ENCODE results near the gene INCA1.

INCA1 gene

GRCh38 chr17:4969551-4970173, 27.7 kb downstream of the INCA1 start:
- H3K9ac ChIP-seq (ENCODE audit: low read depth, low read length), result peak overlapping the region; percentile 88; the same call in 1 of the 2 replicates
- 77% methylated on average over 16 of the region's 16 CpGs for WGBS

GRCh38 chr17:4969047-4969550, 28.2 kb downstream of the INCA1 start:
- Histone ChIP-seq H3K9me3 (ENCODE audit: insufficient read depth, low read depth, low read length) (no peaks in the 10 kb centered on the region), H3K36me3 (ENCODE audit: insufficient read depth, low read length) (peaks cover 6% of the 10 kb centered on the region), H3K27me3 (ENCODE audit: insufficient read depth, low read length) (0 out of 2 replicates have a peak, but pooled peaks cover 1% of the 10 kb centered on the region), H3K4me1 (ENCODE audit: insufficient read depth, low read length) (peaks cover 11% of the 10 kb centered on the region; the same call in 1 of the 2 replicates), H3K9ac (ENCODE audit: low read depth, low read length) (peak overlapping the region; percentile 88), H3K4me3 (ENCODE audit: low read length) (peak overlapping the region; percentile 73), H3K27ac (ENCODE audit: low read depth, low read length) (peak overlapping the region; percentile 95)
- WGBS, result 15% methylated on average over 15 of the region's 15 CpGs

More at GRCh38 chr17:4969551-4970173, 27.7 kb downstream of the INCA1 start:
- H3K36me3 ChIP-seq (ENCODE audit: insufficient read depth, low read length), result peaks cover 6% of the 10 kb centered on the region
- H3K4me3 ChIP-seq (ENCODE audit: low read length), result peak overlapping the region; percentile 73
- H3K4me1 ChIP-seq (ENCODE audit: insufficient read depth, low read length), result peaks cover 11% of the 10 kb centered on the region; the same call in 1 of the 2 replicates
- H3K27ac ChIP-seq (ENCODE audit: low read depth, low read length), result no peak overlapping the region
- H3K9me3 ChIP-seq (ENCODE audit: insufficient read depth, low read depth, low read length), result no peaks in the 10 kb centered on the region
- peaks cover 7% of the 10 kb centered on the region for H3K27me3 ChIP-seq (ENCODE audit: insufficient read depth, low read length)

- H3K9me3 ChIP-seq (ENCODE audit: insufficient read depth, low read depth, low read length), result no peaks in the 10 kb centered on the region
Measured at GRCh38 chr17:4968486-4969046, 28.8 kb downstream of the INCA1 start.

GRCh38 chr17:4967539-4968485, 29.5 kb downstream of the INCA1 start, which contains the start of gene SPAG7:
TSS of gene SPAG7 (minus strand) at chr17:4967817. CDS start at chr17:4967804, 13 bp downstream.
- WGBS, result under 1% methylated on average over 66 of the region's 66 CpGs
- peak within 1 kb of the TSS; percentile 88 for H3K9ac ChIP-seq (ENCODE audit: low read depth, low read length)
- no peaks in the 10 kb centered on the region for H3K27me3 ChIP-seq (ENCODE audit: insufficient read depth, low read length)
- peak within 1 kb of the TSS; percentile 95 for H3K27ac ChIP-seq (ENCODE audit: low read depth, low read length)
- H3K9me3 ChIP-seq (ENCODE audit: insufficient read depth, low read depth, low read length), result no peaks in the 10 kb centered on the region
- H3K4me3 ChIP-seq (ENCODE audit: low read length), result peak within 1 kb of the TSS; percentile 73
- peaks cover 6% of the 10 kb centered on the region for H3K36me3 ChIP-seq (ENCODE audit: insufficient read depth, low read length)
- peaks cover 11% of the 10 kb centered on the region; the same call in 1 of the 2 replicates for H3K4me1 ChIP-seq (ENCODE audit: insufficient read depth, low read length)

More at GRCh38 chr17:4968486-4969046, 28.8 kb downstream of the INCA1 start:
- Histone ChIP-seq H3K9ac (ENCODE audit: low read depth, low read length) (peak overlapping the region; percentile 88), H3K27me3 (ENCODE audit: insufficient read depth, low read length) (no peaks in the 10 kb centered on the region), H3K4me1 (ENCODE audit: insufficient read depth, low read length) (peaks cover 11% of the 10 kb centered on the region; the same call in 1 of the 2 replicates), H3K4me3 (ENCODE audit: low read length) (peak overlapping the region; percentile 73), H3K36me3 (ENCODE audit: insufficient read depth, low read length) (peaks cover 6% of the 10 kb centered on the region), H3K27ac (ENCODE audit: low read depth, low read length) (peak overlapping the region; percentile 95)
- WGBS, result 3% methylated on average over 23 of the region's 23 CpGs

- Histone ChIP-seq H3K9me3 (ENCODE audit: insufficient read depth, low read depth, low read length) (no peaks in the 10 kb centered on the region), H3K27me3 (ENCODE audit: insufficient read depth, low read length) (no peaks in the 10 kb centered on the region), H3K36me3 (ENCODE audit: insufficient read depth, low read length) (peaks cover 6% of the 10 kb centered on the region), H3K9ac (ENCODE audit: low read depth, low read length) (peak overlapping the region; percentile 88), H3K4me3 (ENCODE audit: low read length) (peak overlapping the region; percentile 73), H3K4me1 (ENCODE audit: insufficient read depth, low read length) (peaks cover 11% of the 10 kb centered on the region; the same call in 1 of the 2 replicates), H3K27ac (ENCODE audit: low read depth, low read length) (peak overlapping the region; percentile 95)
- 1% methylated on average over 42 of the region's 42 CpGs for WGBS
Measured at GRCh38 chr17:4966844-4967538, 30.3 kb downstream of the INCA1 start.

- Histone ChIP-seq H3K4me3 (ENCODE audit: low read length) (no peak overlapping the region), H3K4me1 (ENCODE audit: insufficient read depth, low read length) (peaks cover 16% of the 10 kb centered on the region; the same call in 1 of the 2 replicates), H3K36me3 (ENCODE audit: insufficient read depth, low read length) (peaks cover 12% of the 10 kb centered on the region; the same call in 1 of the 2 replicates), H3K27ac (ENCODE audit: low read depth, low read length) (no peak overlapping the region), H3K27me3 (ENCODE audit: insufficient read depth, low read length) (no peaks in the 10 kb centered on the region), H3K9ac (ENCODE audit: low read depth, low read length) (no peak overlapping the region), H3K9me3 (ENCODE audit: insufficient read depth, low read depth, low read length) (no peaks in the 10 kb centered on the region)
- WGBS, result 96% methylated on average over 13 of the region's 15 CpGs
Measured at GRCh38 chr17:4965311-4965986, 31.9 kb downstream of the INCA1 start.

- H3K9ac ChIP-seq (ENCODE audit: low read depth, low read length), result no peak overlapping the region; the same call in 1 of the 2 replicates
- H3K4me1 ChIP-seq (ENCODE audit: insufficient read depth, low read length), result peaks cover 8% of the 10 kb centered on the region; the same call in 1 of the 2 replicates
- H3K36me3 ChIP-seq (ENCODE audit: insufficient read depth, low read length), result peaks cover 24% of the 10 kb centered on the region
- H3K27me3 ChIP-seq (ENCODE audit: insufficient read depth, low read length), result no peaks in the 10 kb centered on the region
- no peaks in the 10 kb centered on the region for H3K9me3 ChIP-seq (ENCODE audit: insufficient read depth, low read depth, low read length)
- 0 out of 2 replicates have a peak overlapping the region, but pooled peaks have one; percentile 9 for H3K27ac ChIP-seq (ENCODE audit: low read depth, low read length)
- no peak overlapping the region for H3K4me3 ChIP-seq (ENCODE audit: low read length)
- WGBS, result 74% methylated on average over 9 of the region's 9 CpGs
Measured at GRCh38 chr17:4960279-4960922, 36.9 kb downstream of the INCA1 start.

- 94% methylated on average over 18 of the region's 18 CpGs for WGBS
- H3K4me1 ChIP-seq (ENCODE audit: insufficient read depth, low read length), result peaks cover 8% of the 10 kb centered on the region; the same call in 1 of the 2 replicates
Measured at GRCh38 chr17:4959261-4959965, 37.9 kb downstream of the INCA1 start.

GRCh38 chr17:4958102-4958501, 39.2 kb downstream of the INCA1 start:
- no peaks in the 10 kb centered on the region for H3K27me3 ChIP-seq (ENCODE audit: insufficient read depth, low read length)
- WGBS, result 97% methylated on average over 3 of the region's 3 CpGs

More at GRCh38 chr17:4959261-4959965, 37.9 kb downstream of the INCA1 start:
- no peaks in the 10 kb centered on the region for H3K27me3 ChIP-seq (ENCODE audit: insufficient read depth, low read length)
- H3K27ac ChIP-seq (ENCODE audit: low read depth, low read length), result no peak overlapping the region
- peaks cover 20% of the 10 kb centered on the region for H3K36me3 ChIP-seq (ENCODE audit: insufficient read depth, low read length)
- H3K4me3 ChIP-seq (ENCODE audit: low read length), result no peak overlapping the region
- no peak overlapping the region for H3K9ac ChIP-seq (ENCODE audit: low read depth, low read length)
- H3K9me3 ChIP-seq (ENCODE audit: insufficient read depth, low read depth, low read length), result no peaks in the 10 kb centered on the region

More at GRCh38 chr17:4958102-4958501, 39.2 kb downstream of the INCA1 start:
- H3K9ac ChIP-seq (ENCODE audit: low read depth, low read length), result no peak overlapping the region
- H3K36me3 ChIP-seq (ENCODE audit: insufficient read depth, low read length), result peaks cover 20% of the 10 kb centered on the region
- H3K4me3 ChIP-seq (ENCODE audit: low read length), result no peak overlapping the region
- H3K27ac ChIP-seq (ENCODE audit: low read depth, low read length), result no peak overlapping the region
- peaks cover 8% of the 10 kb centered on the region; the same call in 1 of the 2 replicates for H3K4me1 ChIP-seq (ENCODE audit: insufficient read depth, low read length)
- no peaks in the 10 kb centered on the region for H3K9me3 ChIP-seq (ENCODE audit: insufficient read depth, low read depth, low read length)

All from HUES64 (cell line).